Measurements from ENCODE around the gene FN1.

The FN1 gene

DNA sequence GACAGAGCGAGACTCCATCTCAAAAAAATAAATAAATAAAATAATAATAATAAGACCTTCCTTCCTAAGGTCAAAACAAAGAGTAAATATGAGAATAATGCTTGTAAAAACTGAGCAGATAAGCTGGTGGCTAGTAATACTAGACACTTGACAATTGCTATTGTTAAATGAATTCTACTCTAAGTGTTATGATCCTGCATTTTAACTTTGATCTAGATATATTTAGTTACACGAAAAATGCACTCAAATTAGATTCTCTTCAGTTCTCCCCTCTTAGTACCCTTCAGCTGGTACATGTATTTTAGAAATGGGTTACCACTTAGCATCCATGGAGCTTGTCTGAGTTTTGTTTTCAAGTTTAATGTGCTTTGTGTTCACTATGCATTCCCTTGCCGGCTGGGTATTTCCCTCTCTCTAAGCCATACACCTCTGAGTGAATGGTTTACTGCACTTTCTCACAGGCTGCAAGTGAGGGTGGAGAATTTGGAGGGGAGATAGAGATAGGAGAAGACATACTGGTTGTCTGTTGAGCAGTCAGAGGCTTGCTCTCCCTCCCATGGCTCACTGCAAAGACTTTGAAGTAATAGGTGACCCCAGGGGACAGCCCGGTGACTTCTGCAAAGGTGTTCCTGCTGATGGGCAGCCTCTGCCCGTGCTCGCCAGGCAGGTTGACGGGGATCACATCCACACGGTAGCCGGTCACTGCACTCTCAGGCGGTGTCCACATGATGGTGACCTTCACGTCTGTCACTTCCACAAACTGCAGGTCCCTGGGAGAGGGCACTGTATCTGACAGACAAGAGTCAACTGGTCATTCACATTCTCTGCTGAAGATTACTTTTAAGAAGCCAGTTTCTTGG, 29.9 kb downstream of the FN1 start:
- no peak for DNase-seq

DNA sequence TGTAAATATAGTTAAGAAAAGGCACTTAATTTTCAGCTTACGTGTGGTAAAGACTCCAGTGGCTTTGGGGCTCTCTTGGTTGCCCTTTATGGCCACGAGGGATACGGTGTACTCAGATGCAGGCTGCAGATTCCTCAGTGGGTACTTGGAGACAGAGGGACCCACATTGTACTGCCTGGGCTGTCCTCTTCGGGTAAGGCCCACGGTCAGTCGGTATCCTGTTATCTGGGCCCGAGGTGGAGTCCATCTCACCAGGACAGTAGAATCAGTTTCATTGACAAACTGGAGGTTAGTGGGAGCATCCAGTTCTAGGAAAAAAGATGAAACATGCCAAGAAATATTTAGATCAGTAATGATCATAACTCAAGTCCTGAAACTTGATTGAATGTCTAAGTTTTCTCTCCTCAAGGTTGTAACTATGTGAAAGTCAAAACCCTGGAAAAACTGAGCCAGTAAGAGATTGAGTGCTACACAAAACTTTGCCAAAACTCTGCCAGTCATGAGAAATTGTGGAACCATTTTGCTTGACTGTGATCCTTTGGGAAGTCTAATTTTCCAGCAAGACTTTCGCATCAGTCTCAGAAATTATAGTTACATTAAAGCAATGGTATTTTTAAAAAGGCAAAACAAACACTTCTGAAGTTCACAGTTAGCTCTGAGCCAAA, 31.4 kb downstream of the FN1 start:
- no peak for DNase-seq

DNA sequence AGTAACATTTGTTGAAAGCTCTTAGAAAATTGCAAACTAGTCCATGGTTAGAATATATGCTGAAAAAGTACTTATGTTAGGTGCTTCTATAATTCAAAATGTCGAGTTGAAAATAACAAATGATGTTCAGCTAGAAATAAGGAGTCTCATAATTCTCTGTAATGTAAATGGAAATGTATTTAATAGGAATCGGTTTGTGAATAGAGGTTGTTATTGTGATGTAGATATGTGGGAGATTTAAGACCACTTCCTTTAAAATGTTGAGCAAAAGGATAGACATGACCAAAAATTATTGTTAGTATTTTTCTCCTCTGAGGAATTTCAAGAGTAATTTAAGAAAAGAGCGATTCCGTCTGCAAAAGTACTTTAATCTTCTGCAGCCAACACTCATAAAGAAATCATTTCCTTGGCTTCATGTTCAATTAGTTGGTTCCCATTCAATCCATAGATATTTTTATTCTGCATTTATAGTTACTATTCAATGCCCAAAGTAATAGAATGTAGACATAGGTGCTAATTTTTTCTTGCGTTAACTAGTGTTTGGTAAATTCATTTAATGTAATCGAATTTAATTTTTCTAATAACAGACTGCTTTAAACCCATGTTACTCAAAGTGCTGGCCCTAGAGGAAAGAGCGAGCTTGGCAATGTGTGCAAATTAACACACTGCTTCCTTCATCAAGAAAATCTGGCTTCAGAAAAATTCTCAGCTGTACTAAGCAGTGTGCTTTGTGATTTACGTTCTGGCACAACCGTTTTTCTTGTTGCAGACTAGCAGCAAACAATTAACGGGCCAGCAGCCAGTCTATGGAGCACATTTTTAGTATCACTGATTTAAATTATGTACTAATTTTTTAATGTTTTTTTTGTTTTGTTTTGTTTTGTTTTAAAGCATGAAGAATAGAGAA, 32.2 kb downstream of the FN1 start:
- DNase-seq: no peak

DNA sequence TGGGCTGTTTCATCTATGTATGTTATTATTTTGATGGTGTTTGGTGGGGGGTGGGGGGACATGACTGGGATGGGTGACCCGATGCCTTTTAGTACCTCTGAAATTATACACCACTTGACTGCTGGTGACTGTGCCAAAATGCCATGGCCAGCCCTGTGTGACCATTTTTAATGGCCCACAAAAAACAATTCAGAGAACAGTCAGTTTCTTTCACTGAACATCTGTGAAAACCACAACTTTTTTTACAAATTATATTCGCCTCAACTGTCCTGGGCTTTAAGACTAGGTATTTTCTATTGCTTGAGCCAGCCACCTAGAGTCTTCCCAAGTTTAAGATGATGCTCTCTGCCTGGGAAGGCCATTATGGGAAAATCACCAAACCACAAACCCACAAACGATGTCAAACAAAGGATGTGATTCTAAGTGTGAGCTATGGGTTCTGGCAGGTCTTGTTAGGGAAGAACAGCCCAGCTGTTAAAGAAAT, 33.9 kb downstream of the FN1 start:
- DNase-seq: no peak

DNA sequence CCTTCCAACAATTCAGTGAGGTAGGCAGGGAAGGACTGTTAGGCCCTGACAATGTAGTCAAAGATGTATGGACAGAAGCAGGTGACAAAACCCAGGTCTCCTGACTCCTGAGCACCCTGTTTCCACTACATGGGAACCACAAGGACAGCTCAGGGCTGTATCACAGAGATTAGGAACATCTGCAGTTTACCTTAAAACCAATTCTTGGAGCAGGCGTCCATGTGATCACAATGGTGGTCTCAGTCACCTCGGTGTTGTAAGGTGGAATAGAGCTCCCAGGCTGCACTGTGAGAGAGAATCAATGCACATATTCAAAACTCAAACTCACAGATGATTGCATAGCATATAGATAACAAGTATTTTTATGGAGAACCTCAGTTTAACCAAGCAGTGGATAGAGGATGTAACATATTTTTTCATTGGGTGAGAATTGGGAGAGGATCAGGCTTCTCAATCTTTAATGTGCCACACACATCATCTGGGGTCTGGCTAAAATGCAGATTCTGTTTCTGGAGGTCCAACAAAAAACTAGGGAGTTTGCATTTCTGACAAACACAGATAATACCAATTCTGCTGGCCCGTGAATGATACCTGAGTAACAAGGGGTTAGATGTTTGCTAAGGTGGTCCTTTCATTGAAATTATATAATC, 36.7 kb downstream of the FN1 start:
- DNase-seq: no peak

DNA sequence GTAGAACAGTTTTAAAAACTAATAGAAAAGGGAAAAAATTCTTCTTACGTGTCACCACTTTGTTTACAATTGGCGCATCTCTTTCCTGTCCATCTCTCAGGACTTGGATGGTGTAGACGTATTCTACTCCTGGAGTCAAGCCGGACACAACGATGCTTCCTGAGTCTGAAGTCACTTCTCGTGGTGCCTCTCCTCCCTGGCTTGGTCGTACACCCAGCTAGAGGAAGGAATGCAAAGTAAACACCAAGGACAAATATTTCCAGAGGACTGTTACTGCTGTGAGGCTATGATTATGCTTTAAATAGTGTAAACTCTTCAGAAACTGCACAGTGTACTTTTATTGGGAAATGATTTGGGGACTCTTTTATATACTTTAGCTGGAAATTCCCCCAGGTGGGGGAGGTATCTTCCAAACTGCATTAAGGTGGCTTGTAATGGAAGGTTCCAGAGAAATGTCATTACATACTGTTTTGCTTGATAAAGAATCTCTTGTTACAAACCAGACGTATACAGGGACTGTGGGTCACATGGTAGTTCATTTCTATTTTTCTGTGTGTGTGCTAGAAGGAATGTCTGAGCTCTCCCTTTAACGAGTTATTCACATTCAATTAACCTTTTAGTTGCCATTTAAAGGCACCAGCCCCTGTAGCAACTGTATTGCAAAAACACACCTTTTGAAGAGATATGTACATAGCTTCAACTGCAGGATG, 38.1 kb downstream of the FN1 start:
- DNase-seq: no peak

DNA sequence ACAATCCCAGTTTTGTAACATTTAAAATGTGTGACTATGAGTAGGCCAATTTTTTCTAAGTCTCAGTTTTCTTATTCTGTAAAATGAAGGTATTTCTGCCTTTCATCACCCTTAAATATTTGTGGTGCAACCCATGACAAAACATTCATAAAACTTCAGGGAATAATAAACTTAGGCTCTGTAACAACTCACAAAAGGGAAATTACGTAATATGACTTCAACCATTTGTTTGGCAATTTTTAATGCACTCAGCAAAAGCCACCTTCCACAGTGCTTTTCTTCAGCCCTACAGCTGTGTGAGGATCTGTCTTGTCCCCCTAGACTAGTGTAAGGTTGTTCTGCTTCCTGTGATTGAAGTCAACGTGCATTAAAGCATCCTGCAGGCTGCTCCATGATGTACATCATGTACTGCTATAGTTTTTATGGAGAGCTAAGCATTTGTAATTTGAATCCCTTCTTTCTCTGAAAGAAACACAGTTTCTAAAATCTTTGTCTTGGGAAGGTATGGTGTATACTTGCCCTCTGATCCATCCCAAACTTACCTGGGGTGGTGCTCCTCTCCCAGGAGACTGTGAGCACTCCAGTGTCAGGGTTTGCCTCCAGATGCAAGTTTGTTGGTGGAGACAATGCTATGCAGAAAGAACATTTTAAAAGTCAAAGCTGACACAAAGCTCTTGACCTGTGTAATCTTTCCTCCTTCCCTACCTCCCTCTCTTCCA, 39.1 kb downstream of the FN1 start:
- no peak for DNase-seq

DNA sequence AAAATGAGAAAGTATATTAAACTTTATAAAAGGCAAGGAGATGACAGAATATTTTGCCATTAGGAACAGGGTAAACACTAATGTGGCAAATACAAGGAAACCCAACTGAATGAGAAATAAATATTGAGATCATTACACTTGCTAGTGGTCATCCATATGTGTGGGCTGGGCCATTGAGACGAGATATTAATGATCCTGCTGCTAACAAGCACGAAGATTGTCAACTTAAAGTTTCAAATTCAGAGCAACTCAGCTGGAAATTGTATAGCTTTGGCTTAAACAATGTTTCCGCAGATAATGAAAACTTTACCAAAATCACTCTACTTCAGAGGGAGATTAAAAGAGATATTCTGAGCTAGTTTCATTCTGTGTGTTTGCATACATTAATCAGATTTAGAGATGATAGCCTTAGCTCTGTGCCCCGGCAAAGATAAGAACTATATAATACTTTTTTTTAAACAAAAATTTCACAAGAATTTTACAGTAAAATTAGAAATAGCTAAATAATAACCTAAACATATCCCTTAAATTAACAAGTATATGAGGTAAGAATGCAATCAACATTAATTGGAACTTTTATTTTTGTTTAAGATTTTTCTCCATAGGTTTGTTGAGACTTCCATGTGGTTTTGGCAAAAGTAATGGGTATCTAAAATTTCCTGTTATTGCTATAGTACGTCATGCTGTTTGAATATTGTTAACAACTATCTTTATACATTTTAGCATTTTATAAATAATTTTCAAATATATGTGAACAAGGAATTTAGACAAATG, 40.0 kb downstream of the FN1 start:
- DNase-seq: no peak

DNA sequence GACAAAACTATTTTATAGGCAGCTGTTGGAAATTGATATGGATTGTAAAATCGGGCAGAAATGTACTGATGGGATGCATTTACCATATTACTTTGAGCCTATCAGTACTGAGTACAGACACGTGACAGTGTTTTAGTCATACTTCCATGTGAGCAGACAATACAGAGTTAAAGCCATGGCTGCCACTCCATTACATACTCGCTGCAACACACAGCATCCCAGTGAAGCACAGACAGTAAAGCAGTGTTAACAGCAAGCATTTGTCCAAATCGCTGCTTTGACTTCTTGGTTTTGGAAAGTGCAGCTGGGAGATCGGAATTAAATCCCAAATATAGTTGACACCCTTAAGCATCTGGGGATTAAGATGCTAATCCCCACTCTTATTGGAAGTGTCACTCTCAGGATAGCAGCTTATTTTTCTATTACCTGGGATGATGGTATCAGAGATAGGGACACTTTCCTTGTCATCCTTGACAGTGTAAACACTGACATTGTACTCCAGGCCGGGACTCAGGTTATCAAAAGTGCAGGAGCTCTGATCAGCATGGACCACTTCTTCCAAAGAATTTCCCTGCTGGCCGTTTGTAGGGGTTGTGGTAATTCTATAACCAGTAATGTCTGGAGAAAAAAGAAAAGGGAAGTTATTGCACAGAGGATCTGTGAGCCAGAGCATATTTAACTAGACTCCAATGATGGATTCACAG, 41.6 kb downstream of the FN1 start:
- no peak for DNase-seq

DNA sequence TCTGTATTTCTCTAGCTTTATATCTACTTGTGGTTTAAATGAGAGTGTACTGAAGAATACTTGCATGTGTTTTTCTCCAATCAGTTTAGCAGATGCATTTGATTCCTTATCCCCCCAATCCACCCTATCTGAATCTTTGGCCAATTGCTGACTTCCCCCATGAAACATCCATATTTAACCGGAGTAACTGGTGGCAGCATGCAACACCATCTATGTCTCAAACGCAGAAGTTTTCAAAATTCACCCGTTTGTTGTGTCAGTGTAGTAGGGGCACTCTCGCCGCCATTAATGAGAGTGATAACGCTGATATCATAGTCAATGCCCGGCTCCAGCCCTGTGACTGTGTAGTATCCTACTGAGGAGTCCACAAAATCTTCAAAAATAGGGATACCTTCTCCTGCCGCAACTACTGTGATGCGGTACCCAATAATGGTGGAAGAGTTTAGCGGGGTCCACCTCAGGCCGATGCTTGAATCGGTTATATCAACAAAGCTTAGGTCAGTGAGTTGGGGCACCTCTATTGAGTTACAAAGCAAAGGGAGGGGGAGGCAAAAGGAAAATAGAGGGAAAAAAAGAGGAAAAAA, 43.1 kb downstream of the FN1 start:
- DNase-seq: no peak

DNA sequence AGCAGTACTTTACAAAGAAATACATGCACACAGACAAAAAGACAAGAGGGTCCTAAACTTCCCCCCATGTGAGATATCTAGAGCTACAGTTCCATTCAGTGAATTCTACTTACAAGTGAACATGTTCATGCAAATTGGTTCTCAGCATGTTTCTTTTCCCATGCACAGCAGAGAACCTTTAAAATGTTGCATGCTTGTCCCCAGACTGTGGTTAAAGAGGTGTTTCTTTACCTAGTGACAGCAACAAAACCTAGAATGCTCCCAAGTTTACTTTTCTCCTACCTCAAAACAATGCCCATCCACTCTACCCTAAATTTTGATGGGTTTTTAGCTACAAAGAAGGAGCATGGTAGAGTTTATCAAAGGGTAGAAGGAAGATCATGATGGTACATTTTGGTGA, 43.7 kb downstream of the FN1 start:
- DNase-seq: no peak

DNA sequence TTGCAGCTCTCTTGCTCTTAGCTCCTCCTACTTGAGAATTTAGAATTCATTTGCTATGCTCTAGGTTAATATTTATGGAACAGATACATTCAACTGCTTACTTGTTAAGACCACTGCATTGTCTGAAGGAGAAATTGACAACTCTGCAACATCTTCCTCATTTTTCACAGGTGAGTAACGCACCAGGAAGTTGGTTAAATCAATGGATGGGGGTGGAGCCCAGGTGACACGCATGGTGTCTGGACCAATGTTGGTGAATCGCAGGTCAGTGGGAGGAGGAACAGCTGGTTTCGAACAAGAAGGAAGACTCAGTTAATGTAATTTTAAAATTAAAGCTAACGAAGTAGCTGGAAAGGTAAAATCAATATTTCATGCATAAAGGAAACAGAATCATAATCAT, 44.3 kb downstream of the FN1 start:
- DNase-seq: no peak

DNA sequence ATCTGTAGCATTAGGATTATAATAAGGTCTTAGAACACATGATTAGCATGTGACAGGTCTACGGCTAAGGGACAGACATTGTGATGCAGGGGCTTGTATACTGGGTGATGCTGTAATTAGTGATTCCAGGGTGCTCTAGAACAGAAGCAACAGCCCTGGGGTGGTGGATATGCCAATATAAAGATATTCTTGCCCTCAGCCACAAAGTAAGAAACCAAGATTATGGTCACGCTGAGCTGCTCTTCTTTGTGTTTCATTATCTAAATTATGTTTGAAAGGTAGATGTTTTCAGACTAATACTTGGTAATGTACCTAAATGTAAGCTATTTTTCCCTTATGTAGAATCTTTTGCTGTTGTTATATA, 45.3 kb downstream of the FN1 start:
- DNase-seq: no peak

DNA sequence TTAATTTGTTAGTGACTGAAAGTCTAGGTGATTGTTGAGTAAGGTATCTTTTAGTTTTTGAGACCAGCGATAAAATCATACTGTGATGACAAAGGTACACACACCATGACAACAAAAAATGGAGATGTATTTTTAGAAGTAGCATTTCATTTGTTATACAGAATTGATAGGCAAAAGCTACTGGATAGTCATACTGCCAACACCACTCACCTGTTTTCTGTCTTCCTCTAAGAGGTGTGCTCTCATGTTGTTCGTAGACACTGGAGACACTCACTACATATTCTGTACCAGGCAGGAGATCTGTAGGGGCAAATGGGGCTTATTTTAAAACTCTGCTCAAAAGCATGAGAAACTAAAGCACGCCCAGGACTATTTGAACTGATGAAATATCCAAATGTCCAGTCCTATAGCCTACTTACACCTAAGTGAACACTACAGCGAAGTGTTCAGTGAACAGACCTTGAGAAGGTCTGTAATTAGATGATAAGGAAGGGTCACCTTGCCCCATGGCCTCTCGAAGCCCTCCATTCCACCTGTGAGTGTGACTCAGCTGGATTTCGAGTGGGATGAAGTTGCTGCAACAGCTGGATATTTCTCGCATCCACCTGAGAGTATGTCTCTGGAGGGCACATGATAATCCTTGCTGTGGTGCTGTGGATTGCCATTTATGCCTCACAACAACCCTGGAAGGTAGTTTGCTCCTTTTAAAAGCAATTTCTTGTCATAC, 47.7 kb downstream of the FN1 start:
- DNase-seq: no peak

DNA sequence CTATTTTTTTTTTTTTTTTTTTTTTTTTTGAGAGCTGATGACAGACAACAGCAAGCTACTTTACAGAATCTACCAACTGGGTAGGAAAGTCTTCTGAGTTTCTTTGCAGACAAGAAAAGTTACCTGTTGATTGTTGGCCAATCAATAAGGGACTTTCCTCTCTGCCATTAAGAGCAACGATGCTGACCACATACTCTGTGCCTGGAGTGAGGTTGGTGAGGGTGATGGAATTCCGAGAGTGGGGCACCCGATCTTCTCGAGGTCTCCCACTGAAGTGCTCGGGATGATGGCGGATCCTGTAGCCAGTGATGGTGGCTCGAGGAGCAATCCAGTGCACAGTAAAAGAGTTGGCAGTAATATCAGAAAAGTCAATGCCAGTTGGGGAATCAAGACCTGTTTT, 49.3 kb downstream of the FN1 start:
- DNase-seq: no peak

DNA sequence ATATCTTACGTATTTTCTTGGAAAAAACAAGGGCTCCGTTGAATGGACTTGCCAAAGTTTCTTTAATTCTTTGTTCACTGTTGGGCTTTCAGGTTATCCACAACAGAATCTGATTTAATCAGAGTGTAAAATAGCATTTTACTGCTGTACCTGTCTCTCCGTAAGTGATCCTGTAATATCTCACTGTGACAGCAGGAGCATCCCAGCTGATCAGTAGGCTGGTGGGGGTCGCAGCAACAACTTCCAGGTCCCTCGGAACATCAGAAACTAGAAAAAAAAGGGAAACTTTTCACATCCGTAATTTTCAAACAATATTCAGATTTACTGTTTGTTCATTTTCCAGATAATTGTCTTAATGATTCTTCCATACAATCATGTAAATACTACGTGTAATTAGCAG, 51.2 kb downstream of the FN1 start:
- no peak for DNase-seq

DNA sequence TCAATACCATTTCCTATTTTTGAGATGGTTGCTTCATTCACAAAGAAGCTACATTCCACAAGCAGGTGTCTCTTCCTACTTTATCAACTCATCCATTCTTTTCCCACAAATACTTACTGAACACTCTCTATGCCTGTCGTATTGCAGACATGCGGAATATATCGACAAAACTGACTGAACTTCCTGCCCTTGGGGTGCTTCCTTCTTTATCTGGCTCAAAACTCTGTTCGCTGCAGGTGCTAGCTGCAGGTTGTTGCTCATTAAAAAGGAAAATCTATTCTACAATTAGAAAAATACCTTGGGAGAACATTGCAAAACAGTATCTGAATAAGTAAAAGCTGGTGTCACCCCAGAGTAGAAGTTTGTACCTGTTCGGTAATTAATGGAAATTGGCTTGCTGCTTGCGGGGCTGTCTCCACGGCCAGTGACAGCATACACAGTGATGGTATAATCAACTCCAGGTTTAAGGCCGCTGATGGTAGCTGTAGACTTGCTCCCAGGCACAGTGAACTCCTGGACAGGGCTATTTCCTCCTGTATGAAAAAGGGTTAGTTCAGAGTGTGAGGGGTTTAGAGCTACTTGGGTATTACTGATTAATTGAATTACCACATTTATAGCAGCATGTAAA, 52.1 kb downstream of the FN1 start:
- DNase-seq: no peak

DNA sequence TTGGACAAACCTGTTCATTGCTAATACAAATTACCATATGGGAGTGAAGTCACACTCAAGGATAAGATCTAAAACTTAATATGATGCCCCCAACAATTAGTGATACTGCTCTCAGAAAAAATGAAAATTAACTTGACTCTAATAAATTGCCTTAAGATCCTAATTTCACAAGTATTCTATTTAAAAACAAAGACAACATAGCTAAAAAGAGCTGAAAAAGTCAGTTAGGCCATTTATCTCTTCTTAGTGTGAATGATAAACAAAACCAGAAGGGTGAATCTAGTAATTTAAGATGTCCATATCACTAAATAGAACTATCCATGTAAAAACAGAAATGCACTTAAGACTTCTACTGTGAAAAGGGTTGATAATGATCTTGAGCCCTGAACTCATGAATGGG, 53.4 kb downstream of the FN1 start:
- no peak for DNase-seq

DNA sequence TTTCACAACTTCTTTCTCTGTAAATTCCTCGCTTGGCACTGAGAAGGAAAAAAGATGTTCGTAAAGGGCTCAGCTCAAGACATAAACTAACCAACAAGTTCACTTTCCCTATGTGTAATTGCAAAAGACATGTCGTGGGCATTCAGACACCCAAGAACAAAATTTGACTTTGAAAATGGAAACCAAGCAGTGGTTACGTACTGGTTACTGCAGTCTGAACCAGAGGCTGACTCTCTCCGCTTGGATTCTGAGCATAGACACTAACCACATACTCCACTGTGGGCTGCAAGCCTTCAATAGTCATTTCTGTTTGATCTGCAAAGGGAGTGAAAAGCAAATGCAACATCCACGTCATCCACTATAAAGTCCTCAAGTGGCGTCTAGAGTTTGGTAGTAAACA, 53.9 kb downstream of the FN1 start:
- no peak for DNase-seq

All from DMS 273 treated with DMSO at 0.1 percent for 48 hours (cell line).